ENCODE data around the gene YPEL2. TPM values are rescaled to one million over a fixed set of nuclear protein-coding genes. Genes with fewer than 3 reads are reported as not detected.
A peak's percentile ranks its signal among the peaks of the same experiment; 100 is the strongest.

Gene YPEL2
- total and polyA plus RNA-seq, 2 donors (not counting 1 experiment from before 2014, with no cell fraction given) = 4.8 to 7.8 TPM

- Histone ChIP-seq H2AFZ (ENCODE audit: low read length) (no peak overlapping the region), H3K9ac (ENCODE audit: insufficient read depth, low read length) (no peak overlapping the region), H3K4me1 (ENCODE audit: control insufficient read depth, extremely low read depth, insufficient read depth, low read length) (no peaks in the 10 kb centered on the region), H3K4me2 (ENCODE audit: extremely low read depth, insufficient read depth, low read length) (no peak overlapping the region), H3K27me3 (ENCODE audit: control insufficient read depth, insufficient read depth, low read length) (no peaks in the 10 kb centered on the region), H3K9me3 (ENCODE audit: control insufficient read depth, insufficient read depth, low read depth, low read length) (no peaks in the 10 kb centered on the region), H3K4me3 (replicated peaks in 1 of 4; ENCODE audit: control extremely low read depth in 1 of 4, insufficient read depth in 1 of 4, low read depth in 3 of 4, low read length in 4 of 4) (no peak overlapping the region), H4K20me1 (ENCODE audit: control insufficient read depth, extremely low read depth, insufficient read depth, low read length) (no peaks in the 10 kb centered on the region), H3K79me2 (ENCODE audit: control insufficient read depth, insufficient read depth, low read length) (no peaks in the 10 kb centered on the region), H3K27ac (ENCODE audit: insufficient read depth, low read length) (no peak overlapping the region), H3K36me3 (ENCODE audit: control insufficient read depth, insufficient read depth, low read length) (no peaks in the 10 kb centered on the region)
- TF ChIP-seq CTCF (conservative IDR thresholded peaks at IDR 0.05 in 1 of 2, IDR thresholded peaks at IDR 0.05 in 1 of 2; ENCODE audit: low read depth in 1 of 2, low read length in 2 of 2) (no peak), EZH2 (IDR thresholded peaks at IDR 0.05; ENCODE audit: low read length, missing control alignments) (no peak)
- DNase-seq (ENCODE audit: low read depth in 2 of 2) = no peak
Observed at GRCh38 chr17:59315866-59316265, 15.6 kb upstream of the YPEL2 start.

- no peak overlapping the region for H3K27ac ChIP-seq (ENCODE audit: insufficient read depth, low read length)
- DNase-seq (ENCODE audit: low read depth in 2 of 2) = no peak
- TF ChIP-seq CTCF (conservative IDR thresholded peaks at IDR 0.05 in 1 of 2, IDR thresholded peaks at IDR 0.05 in 1 of 2; ENCODE audit: low read depth in 1 of 2, low read length in 2 of 2) (no peak), EZH2 (IDR thresholded peaks at IDR 0.05; ENCODE audit: low read length, missing control alignments) (no peak)
Observed at GRCh38 chr17:59327121-59327980, 4.1 kb upstream of the YPEL2 start.

GRCh38 chr17:59327981-59328290, 3.5 kb upstream of the YPEL2 start:
- Histone ChIP-seq H2AFZ (ENCODE audit: low read length) (no peak overlapping the region), H3K27me3 (ENCODE audit: control insufficient read depth, insufficient read depth, low read length) (peaks cover 3% of the 10 kb centered on the region), H3K4me3 (replicated peaks in 1 of 4; ENCODE audit: control extremely low read depth in 1 of 4, insufficient read depth in 1 of 4, low read depth in 3 of 4, low read length in 4 of 4) (no peak overlapping the region), H3K4me1 (ENCODE audit: control insufficient read depth, extremely low read depth, insufficient read depth, low read length) (peaks cover 6% of the 10 kb centered on the region), H3K27ac (ENCODE audit: insufficient read depth, low read length) (no peak overlapping the region), H4K20me1 (ENCODE audit: control insufficient read depth, extremely low read depth, insufficient read depth, low read length) (no peaks in the 10 kb centered on the region), H3K36me3 (ENCODE audit: control insufficient read depth, insufficient read depth, low read length) (no peaks in the 10 kb centered on the region), H3K4me2 (ENCODE audit: extremely low read depth, insufficient read depth, low read length) (no peak overlapping the region), H3K9me3 (ENCODE audit: control insufficient read depth, insufficient read depth, low read depth, low read length) (no peaks in the 10 kb centered on the region), H3K9ac (ENCODE audit: insufficient read depth, low read length) (no peak overlapping the region), H3K79me2 (ENCODE audit: control insufficient read depth, insufficient read depth, low read length) (no peaks in the 10 kb centered on the region)
- TF ChIP-seq EZH2 (IDR thresholded peaks at IDR 0.05; ENCODE audit: low read length, missing control alignments) (no peak), CTCF (conservative IDR thresholded peaks at IDR 0.05 in 1 of 2, IDR thresholded peaks at IDR 0.05 in 1 of 2; ENCODE audit: low read depth in 1 of 2, low read length in 2 of 2) (no peak)
- peak in 1 of 2 donors; percentile 41 for DNase-seq (ENCODE audit: low read depth in 2 of 2)

More at GRCh38 chr17:59327121-59327980, 4.1 kb upstream of the YPEL2 start:
- Histone ChIP-seq H3K4me1 (ENCODE audit: control insufficient read depth, extremely low read depth, insufficient read depth, low read length) (peaks cover 4% of the 10 kb centered on the region), H3K79me2 (ENCODE audit: control insufficient read depth, insufficient read depth, low read length) (no peaks in the 10 kb centered on the region), H2AFZ (ENCODE audit: low read length) (no peak overlapping the region), H3K4me2 (ENCODE audit: extremely low read depth, insufficient read depth, low read length) (no peak overlapping the region), H3K27me3 (ENCODE audit: control insufficient read depth, insufficient read depth, low read length) (no peaks in the 10 kb centered on the region), H3K4me3 (replicated peaks in 1 of 4; ENCODE audit: control extremely low read depth in 1 of 4, insufficient read depth in 1 of 4, low read depth in 3 of 4, low read length in 4 of 4) (no peak overlapping the region), H3K9ac (ENCODE audit: insufficient read depth, low read length) (no peak overlapping the region), H3K36me3 (ENCODE audit: control insufficient read depth, insufficient read depth, low read length) (no peaks in the 10 kb centered on the region), H3K9me3 (ENCODE audit: control insufficient read depth, insufficient read depth, low read depth, low read length) (no peaks in the 10 kb centered on the region), H4K20me1 (ENCODE audit: control insufficient read depth, extremely low read depth, insufficient read depth, low read length) (no peaks in the 10 kb centered on the region)
